ENCODE measurements around the gene EPB42. TPM values are rescaled to one million over a fixed set of nuclear protein-coding genes. Genes with fewer than 3 reads are reported as not detected.
"Not testable (repeated sequence)": the region's sequence is repeated elsewhere in the genome, so short reads cannot be mapped to it uniquely, and the experiment has no call there.

EPB42 gene
- total RNA-seq, 1 donor from 2014 or later, result not detected

- Mint-ChIP-seq H3K4me1 (ENCODE audit: low read depth) (peaks cover 9% of the 10 kb centered on the region), H3K27me3 (ENCODE audit: low read depth) (peaks cover 10% of the 10 kb centered on the region), H3K9me3 (ENCODE audit: low read depth) (peaks cover 7% of the 10 kb centered on the region), H3K36me3 (ENCODE audit: low read depth) (peaks cover 13% of the 10 kb centered on the region), H3K4me3 (ENCODE audit: unreplicated experiment) (no peak overlapping the region), H3K27ac (ENCODE audit: unreplicated experiment) (no peak overlapping the region)
- DNase-seq (ENCODE audit: low spot score), result peak; percentile 58
- TF ChIP-seq CTCF (IDR thresholded peaks at IDR 0.05), result no peak
Measured at GRCh38 chr15:43198992-43199391, 21.8 kb downstream of the EPB42 start.

GRCh38 chr15:43198556-43198955 is 22.3 kb downstream of the EPB42 start:
- peaks cover 13% of the 10 kb centered on the region for H3K36me3 Mint-ChIP-seq (ENCODE audit: low read depth)

GRCh38 chr15:43197773-43198172 is 23.0 kb downstream of the EPB42 start:
- not testable (repeated sequence) for H3K9me3 Mint-ChIP-seq (ENCODE audit: low read depth); DNase-seq (ENCODE audit: low spot score); H3K27me3 Mint-ChIP-seq (ENCODE audit: low read depth); H3K4me1 Mint-ChIP-seq (ENCODE audit: low read depth); H3K4me3 Mint-ChIP-seq (ENCODE audit: unreplicated experiment); H3K27ac Mint-ChIP-seq (ENCODE audit: unreplicated experiment)
- peaks cover 16% of the 10 kb centered on the region for H3K36me3 Mint-ChIP-seq (ENCODE audit: low read depth)

More at GRCh38 chr15:43198556-43198955, 22.3 kb downstream of the EPB42 start:
- H3K9me3 Mint-ChIP-seq (ENCODE audit: low read depth); H3K27me3 Mint-ChIP-seq (ENCODE audit: low read depth); H3K4me3 Mint-ChIP-seq (ENCODE audit: unreplicated experiment); H3K4me1 Mint-ChIP-seq (ENCODE audit: low read depth); H3K27ac Mint-ChIP-seq (ENCODE audit: unreplicated experiment); DNase-seq (ENCODE audit: low spot score): not testable (repeated sequence)

GRCh38 chr15:43196760-43197548 is 23.9 kb downstream of the EPB42 start:
- no peak for DNase-seq (ENCODE audit: low spot score)
- no peak for TF ChIP-seq CTCF (IDR thresholded peaks at IDR 0.05)
- Mint-ChIP-seq H3K27ac (ENCODE audit: unreplicated experiment) (no peak overlapping the region), H3K9me3 (ENCODE audit: low read depth) (peaks cover 7% of the 10 kb centered on the region), H3K4me1 (ENCODE audit: low read depth) (peaks cover 9% of the 10 kb centered on the region), H3K4me3 (ENCODE audit: unreplicated experiment) (no peak overlapping the region), H3K36me3 (ENCODE audit: low read depth) (peaks cover 19% of the 10 kb centered on the region), H3K27me3 (ENCODE audit: low read depth) (peaks cover under 1% of the 10 kb centered on the region)

GRCh38 chr15:43194795-43195194 is 26.0 kb downstream of the EPB42 start:
- no peak for DNase-seq (ENCODE audit: low spot score)
- Mint-ChIP-seq H3K36me3 (ENCODE audit: low read depth) (peaks cover 29% of the 10 kb centered on the region), H3K4me3 (ENCODE audit: unreplicated experiment) (no peak overlapping the region), H3K9me3 (ENCODE audit: low read depth) (peaks cover 7% of the 10 kb centered on the region), H3K4me1 (ENCODE audit: low read depth) (peaks cover 14% of the 10 kb centered on the region), H3K27ac (ENCODE audit: unreplicated experiment) (peak overlapping the region; percentile 14), H3K27me3 (ENCODE audit: low read depth) (no peaks in the 10 kb centered on the region)
- TF ChIP-seq CTCF (IDR thresholded peaks at IDR 0.05), result no peak

GRCh38 chr15:43193710-43194109 is 27.1 kb downstream of the EPB42 start:
- no peak for DNase-seq (ENCODE audit: low spot score)
- H3K4me3 Mint-ChIP-seq (ENCODE audit: unreplicated experiment), result no peak overlapping the region
- peaks cover 21% of the 10 kb centered on the region for H3K4me1 Mint-ChIP-seq (ENCODE audit: low read depth)
- H3K9me3 Mint-ChIP-seq (ENCODE audit: low read depth), result peaks cover 7% of the 10 kb centered on the region
- no peak for TF ChIP-seq CTCF (IDR thresholded peaks at IDR 0.05)
- peaks cover 33% of the 10 kb centered on the region for H3K36me3 Mint-ChIP-seq (ENCODE audit: low read depth)
- no peak overlapping the region for H3K27ac Mint-ChIP-seq (ENCODE audit: unreplicated experiment)
- H3K27me3 Mint-ChIP-seq (ENCODE audit: low read depth), result no peaks in the 10 kb centered on the region
